Smooth muscle cell of the brain vasculature (primary cell): ENCODE measurements around the gene COQ10A.
A peak's percentile ranks its signal among the peaks of the same experiment; 100 is the strongest.

Source experiments
- DNase-seq: peaks from one replicate; pipeline ENCODE4 v3.0.0-alpha.2; 2012; ENCODE audit warnings: low read depth, low spot score

COQ10A gene

DNA sequence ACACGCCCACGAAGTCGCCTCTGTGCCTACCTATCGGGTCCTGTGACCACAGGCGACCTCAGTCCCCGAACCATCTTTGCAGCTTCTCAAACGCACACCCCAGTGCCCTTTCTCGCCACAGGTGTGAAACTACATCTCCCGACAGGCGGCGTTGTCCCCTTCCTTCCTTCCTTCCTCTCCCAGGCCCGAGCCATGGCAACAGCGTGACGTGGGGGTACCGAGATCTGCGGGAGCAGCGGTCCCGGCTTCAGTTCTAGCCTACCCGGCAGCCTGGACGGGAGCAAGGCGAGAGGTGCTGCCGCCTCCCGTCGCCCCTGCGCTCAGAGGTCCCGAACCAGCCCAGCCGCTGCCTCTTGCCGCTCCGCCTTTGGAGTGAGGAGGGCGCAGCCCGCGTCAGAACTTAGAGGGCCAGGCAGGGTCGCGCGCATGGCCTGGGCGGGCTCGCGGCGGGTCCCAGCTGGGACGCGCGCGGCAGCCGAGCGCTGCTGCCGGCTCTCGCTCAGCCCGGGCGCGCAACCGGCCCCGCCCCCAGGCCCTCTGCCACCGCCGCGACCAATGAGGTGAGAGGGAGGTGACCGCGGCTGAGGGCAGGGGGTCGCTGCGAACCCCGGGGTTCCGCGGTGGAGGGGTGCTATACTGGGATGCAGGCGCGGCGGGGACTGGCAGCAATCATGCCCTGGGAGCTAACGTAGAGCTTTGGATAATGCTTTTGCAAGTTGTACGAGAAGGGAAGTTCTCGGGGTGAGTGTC is at the start of gene COQ10A:
TSS of gene COQ10A (plus strand) at position 250 of the 750 bp plus-strand sequence. CDS start at position 427, 177 bp downstream.
- DNase-seq: no peak

DNA sequence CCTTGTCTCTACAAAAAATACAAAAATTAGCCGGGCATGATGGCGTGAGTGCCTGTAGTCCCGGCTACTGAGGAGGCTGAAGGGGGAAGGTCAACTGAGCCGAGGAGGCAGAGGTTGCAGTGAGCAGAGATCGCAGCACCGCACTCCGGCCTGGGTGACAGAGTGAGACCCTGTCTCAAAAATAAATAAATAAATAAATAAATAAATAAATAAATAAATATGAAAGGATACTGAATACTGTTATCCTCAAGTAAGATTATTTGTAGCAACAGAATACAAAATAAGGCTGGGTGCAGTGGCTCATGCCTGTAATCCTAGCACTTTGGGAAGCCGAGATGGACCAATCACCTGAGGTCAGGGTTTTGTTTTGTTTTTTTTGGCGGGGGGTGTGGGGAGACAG is 46.9 kb upstream of the COQ10A start:
- no peak for DNase-seq

DNA sequence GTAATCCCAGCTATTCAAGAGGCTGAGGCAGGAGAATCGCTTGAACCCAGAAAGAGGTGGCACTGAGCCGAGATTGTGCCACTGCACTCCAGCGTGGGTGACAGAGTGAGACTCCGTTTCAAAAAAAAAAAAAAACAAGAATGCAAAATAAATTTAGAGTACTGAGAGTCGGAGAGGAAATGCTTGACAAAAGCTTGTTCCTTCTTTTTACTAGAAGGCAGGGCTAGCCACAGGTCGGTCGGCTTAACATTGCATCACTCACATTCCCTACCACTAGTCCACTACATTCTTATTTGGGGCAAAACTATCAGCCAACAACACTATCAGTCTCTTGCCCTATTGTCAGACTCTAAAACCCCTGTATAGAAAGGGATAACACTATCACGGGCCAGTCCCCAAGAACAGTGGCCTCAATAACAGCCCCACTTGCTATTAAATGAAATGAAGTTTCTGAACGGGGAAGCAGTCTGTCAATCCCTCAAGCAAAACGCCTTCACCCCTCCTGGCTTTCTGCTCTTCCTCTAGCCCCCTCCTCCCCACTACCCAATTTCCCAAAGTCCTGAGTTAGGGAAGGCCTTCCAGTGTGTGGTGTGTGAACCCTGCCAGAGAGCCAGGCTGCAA is 46.0 kb upstream of the COQ10A start:
- no peak for DNase-seq

DNA sequence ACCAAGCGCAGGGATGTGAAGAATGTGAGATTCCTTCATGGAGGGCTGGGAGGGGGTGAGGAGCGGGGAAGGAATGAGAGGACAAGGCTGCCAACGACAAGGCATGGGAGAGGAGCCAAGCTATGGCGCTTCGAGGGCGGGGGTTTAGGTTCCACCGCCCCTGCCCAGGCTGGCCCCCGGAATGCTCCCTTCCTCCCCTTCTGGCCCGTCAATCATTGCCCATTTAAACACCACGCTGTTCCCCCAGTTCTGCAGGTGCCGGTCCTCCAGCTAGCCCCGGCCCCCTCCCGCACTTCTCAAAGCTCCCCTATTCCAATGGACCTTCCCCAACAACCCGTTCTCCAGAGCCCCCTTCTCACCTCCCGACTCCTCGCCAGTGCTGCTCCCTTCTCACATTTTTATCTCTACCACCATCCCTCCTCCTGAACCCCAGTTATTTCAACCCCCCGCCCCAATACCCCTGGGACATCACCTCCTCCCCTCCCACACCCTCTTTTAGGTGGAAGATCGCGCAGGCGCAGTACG is 45.4 kb upstream of the COQ10A start:
- no peak for DNase-seq

DNA sequence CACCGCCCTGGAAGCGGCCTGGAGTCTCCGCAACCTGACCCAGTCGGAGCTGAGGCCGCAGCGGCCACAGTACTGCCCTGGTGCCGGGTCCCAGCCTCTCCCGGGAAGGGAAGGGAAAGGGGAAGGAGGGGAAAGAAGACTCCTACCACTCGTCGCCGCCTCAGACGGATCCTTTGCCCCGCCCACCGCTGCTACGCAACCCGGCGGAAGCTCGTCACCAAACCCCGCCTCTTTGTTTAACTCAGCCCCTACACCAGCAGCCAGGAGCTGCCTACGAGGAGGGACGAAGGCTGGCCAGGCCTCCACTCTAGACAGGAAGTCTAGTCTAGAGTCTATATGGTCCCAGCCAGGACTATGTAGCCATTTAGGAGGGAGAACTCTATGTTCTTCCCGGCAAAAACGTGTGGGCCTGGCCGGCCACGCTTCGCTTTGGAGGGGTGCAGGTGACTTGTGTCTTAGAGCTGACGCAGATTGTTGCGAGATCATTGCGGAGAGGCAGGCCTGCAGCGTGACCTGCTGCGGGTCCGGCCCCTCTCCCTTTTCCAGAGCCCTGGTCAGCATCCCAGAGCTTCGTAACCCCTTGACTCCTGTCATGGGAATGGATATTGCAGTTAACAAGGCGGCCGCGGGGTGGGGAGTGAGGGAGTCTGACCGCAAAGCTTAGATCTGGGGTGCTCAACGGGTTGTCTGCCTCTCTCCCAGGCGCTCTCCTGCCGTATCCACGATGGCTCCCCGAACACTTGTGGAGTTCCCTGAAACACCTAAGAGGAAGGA is 44.8 kb upstream of the COQ10A start, which contains the start of gene RNF41:
TSS of gene RNF41 (minus strand) at position 166 of the 774 bp plus-strand sequence. CDS start 7,875 bp downstream, outside the sequence.
- peak; percentile 92 for DNase-seq

DNA sequence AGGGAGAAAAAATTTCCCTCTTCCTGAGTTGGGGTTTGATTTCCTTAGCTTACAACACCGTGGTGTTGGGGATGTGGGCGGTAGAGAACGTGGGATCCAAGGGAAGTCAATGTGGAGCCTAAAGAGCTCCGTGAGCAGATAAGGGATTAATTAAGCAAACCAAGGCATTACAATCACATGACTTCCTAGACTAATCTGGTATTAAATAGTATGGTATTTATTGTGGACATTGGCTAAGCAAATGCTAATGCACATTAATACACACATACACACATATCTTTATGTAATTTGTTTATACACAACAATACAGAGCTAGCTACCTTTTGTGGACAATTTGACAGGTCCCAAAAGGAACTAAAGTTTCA is 44.2 kb upstream of the COQ10A start:
- no peak for DNase-seq

GRCh38 chr12:56223571-56224101 is 43.1 kb upstream of the COQ10A start:
- no peak for DNase-seq

GRCh38 chr12:56224102-56224701 is 42.5 kb upstream of the COQ10A start, which contains the start of gene NABP2:
TSS of gene NABP2 (plus strand) at chr12:56224342. CDS start at chr12:56224857, 515 bp downstream.
- peak; percentile 95 for DNase-seq

- DNase-seq: no peak
Measured at GRCh38 chr12:56224954-56225353, 41.8 kb upstream of the COQ10A start.

GRCh38 chr12:56229082-56229481 is 37.7 kb upstream of the COQ10A start:
- no peak for DNase-seq

GRCh38 chr12:56229916-56230431 is 36.8 kb upstream of the COQ10A start, which contains the start of gene SLC39A5:
TSS of gene SLC39A5 (plus strand) at chr12:56230051. CDS start at chr12:56231275, 1,224 bp downstream.
- no peak for DNase-seq

DNA sequence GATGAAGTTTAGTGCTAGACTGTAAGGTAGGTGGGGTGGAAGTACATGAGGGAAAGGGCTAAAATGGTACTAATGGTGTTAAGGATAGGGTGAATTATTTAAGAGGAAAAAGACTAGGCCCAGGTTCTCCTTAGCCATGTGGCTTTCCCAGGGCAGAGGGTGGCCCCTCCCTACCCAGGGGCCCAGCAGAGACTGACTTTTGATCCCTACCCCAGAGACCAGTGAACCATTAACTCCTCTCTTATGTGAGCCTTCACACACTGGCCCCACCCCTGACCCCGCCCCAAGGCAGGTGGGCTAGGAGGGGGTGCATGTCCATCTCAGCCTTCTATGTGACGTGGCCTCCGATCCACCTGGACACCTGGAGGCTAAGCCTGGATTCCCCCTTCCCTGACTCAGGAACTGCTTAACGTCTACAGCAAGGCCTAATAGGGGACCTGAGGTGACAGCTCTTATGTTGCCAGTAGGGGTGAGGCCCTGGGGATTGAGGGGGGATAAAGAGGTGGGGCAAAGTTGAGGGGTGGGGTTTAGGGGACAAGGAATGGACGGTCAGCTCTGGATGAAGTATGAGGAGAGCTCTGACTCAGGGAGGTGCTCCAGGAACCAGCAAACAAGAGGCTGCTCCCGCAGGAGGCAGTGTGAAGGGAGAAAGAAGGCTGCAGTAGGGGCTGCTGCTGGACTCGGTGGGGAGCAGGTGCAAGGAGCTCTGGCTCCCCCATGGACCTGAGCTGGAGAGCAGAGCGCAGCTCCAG is 36.1 kb upstream of the COQ10A start:
- no peak for DNase-seq

DNA sequence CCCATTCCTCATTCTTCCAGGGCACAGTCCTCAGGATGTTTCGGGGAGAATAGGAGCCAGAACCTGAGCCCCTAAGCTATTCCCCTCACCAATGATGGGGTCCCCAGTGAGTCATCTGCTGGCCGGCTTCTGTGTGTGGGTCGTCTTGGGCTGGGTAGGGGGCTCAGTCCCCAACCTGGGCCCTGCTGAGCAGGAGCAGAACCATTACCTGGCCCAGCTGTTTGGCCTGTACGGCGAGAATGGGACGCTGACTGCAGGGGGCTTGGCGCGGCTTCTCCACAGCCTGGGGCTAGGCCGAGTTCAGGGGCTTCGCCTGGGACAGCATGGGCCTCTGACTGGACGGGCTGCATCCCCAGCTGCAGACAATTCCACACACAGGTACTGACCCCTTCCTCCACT is 35.6 kb upstream of the COQ10A start:
- no peak for DNase-seq

DNA sequence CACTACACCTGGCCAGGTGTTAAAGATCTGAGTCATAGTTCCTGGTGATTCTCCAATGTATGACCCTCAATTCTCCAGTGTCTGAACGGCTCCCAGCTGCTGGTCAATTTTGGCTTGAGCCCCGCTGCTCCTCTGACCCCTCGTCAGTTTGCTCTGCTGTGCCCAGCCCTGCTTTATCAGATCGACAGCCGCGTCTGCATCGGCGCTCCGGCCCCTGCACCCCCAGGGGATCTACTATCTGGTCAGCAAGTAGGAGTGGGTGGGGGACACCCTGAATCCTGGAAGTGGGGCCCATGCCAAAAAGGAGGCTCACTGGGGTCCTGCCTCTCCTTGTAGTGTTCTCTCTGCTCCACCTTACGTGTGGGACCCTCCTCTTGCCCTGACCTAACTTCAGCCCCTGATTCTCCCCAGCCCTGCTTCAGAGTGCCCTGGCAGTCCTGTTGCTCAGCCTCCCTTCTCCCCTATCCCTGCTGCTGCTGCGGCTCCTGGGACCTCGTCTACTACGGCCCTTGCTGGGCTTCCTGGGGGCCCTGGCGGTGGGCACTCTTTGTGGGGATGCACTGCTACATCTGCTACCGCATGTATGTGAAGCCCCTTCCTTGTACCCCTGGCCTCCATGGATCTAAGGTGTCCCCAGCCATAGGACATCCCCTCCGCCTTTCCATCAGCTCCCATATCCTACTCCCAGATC is 31.9 kb upstream of the COQ10A start:
- no peak for DNase-seq

- DNase-seq: no peak
Measured at GRCh38 chr12:56236091-56236490, 30.7 kb upstream of the COQ10A start.

- no peak for DNase-seq
Measured at GRCh38 chr12:56236985-56237384, 29.8 kb upstream of the COQ10A start.

- no peak for DNase-seq
Measured at GRCh38 chr12:56237552-56237951, 29.2 kb upstream of the COQ10A start.

DNA sequence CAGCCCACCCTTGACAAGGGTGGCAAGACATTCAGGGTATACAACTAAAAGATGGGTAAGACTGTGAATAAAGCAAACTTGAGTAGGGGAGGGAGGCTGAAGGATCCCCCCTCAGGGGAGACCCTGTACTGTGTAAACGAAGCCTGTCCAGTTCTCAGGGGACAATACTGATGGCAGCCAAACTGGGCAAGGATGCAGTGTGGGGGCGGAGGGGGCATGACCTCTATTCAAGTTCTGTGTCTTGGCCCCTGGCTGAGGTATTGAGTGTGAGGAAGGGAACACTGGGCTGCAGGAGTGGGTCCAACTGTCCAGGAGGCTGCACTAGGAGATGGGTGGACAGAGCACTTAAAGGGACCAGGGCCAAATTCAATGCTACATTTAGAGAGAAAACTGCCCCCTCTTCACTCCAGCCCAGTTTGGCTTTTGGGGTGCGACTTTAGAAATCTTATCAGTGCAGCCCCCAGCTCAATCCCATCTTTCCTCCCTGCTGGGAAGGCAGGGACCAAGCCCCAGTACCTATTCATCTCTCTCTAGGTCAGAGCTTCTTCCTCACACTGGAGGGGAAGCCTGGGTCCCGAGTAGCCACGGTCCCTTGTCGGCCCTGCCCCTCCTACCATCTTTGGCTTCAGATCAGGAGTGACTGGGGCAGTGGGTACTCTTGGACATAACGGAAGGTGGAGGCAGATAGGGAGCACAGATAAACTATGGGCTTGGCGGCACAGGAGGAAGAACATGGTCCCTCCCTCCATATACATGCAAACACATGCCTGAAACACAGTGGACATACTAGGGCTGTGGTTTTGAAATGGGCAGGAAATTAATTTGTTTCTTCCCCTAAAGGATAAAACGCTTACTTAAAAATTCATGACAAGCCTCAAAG is 25.1 kb upstream of the COQ10A start:
- no peak for DNase-seq

- no peak for DNase-seq
Measured at GRCh38 chr12:56242986-56243385, 23.8 kb upstream of the COQ10A start.
